HG03432 (cell line): ENCODE results near the gene PRR5L.
A peak's percentile ranks its signal among the peaks of the same experiment; 100 is the strongest.
"Not testable (repeated sequence)": the region's sequence is repeated elsewhere in the genome, so short reads cannot be mapped to it uniquely, and the experiment has no call there.

ENCODE experiments used
- ATAC-seq: cut with Tn5 transposase; IDR thresholded peaks from one replicate; pipeline ENCODE4 v1.9.1; 2021; ENCODE audit warnings: mild to moderate bottlenecking, moderate library complexity; ENCODE audit not compliant: unreplicated experiment

The PRR5L gene

DNA sequence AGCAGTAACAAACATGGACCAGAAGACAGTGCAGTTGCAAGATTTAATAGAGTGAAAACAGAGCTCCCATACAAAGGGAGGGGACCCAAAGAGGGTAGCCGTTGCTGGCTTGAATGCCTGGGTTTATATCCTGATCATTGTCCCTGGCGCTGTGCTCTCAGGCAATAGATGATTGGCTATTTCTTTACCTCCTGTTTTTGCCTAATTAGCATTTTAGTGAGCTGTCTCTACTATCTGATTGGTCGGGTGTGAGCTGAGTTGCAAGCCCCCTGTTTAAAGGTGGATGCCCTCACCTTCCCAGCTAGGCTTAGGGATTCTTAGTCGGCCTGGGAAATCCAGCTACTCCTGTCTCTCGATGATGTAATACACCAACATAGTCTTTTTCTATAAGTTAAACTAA, 29.3 kb downstream of the PRR5L start:
- ATAC-seq = not testable (repeated sequence)

DNA sequence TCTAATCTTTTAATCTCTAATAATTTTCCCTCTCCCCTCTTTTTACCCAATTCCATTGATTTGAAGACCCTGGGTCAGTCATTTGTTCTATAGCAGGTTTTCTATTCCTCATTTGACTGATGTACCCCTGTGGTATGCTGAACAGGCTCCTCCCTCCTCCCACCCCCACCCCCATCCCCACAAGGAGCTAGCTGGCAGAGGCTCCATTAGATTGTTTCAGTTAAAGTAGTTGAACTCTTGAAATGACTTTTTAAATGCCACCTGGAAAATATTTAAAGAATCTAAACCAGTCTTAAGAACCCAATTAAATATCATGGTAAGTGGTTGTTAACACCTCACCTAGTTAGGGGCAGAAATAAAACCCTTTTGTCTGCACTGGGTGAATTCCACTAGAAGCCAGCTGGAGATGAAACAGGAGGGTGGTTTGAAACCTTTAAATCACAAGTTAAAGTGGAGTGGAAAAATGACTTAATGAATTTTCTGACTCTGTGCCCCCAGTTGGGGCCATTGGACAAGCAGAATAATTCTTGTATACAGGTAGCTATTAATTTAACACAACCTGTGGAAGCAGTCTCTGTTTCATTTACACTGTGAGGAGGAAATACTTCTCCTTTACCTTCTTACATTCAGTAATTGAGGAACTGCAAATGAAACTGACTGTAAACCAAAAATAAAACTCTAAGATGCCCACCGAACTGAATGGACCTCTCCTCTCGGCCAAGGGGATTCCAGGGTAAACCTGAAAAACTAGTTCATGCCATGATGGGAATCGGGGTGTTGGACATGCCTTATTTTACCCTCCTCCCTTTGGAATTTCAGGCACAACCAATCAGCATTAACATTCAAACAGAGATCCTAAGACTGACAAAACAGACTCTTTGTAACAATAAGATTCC, 30.7 kb downstream of the PRR5L start:
- ATAC-seq = peak; percentile 75

DNA sequence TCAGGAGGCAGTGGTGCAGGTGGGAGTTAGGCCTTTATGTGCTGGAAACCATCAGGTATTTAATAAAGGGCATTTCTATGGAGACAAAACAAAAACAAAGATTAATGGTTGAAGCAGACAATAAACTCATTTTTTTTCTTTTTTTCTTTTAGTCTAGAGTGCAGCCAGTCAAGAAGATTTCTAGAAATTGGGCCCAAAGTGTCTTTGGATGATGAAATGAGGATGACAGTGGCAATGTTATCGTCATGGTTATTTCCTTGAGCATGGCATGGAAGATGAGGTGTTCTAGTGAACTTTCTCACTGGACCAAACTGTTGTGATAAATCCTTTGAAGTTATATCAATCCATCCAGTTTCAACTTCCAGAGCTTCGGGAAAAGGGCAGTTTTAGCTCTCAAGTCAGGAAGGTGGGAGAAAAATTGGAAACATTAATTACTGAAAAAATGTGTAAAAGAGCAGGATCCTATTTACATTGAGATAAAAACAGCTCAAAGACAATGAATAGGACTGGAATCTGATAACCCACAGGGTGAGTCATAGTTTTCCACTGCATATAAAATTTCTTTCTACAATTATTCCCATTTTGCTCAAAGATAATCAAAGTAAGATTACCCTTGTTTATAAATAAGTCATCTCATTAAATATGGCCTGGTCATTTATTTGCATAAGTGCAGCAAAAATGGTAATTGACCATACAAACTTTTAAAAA, 33.0 kb downstream of the PRR5L start:
- ATAC-seq = no peak

DNA sequence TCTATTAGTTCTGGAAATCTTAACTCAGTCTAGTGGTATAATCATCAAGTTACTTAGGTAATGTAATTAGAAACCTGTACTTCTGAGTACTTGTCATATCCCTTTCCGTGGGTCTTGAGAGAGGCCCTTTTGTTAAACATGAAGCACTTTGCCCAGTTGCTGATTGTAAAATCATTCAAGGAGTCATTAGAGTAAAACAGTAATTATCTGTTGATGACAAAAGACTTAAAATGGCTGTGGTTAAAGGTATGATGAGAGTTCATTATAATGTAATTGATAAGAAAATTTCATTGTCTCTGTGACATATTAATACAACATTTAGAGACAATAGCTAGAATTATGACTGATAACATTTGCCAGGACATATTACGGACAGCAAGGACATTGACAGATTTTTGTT, 34.3 kb downstream of the PRR5L start:
- ATAC-seq = no peak

DNA sequence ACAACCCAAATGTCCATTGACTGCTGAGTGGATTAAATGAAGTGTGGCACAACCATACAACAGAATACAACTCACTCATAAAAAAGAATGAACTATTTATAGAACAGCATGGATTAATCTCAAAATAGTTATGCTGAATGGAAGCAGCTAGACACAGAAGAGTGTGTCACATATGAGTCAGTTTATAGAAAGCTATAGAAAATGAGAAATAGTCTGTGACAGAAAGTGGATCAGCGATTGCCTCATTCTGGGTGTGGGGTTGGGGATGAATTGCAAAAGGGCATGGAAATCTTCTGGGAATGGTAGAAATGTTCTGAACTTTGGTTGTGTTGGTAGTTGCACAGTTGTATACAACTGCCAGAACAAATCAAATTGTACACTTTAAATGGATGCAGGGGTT, 37.4 kb downstream of the PRR5L start:
- ATAC-seq = no peak

DNA sequence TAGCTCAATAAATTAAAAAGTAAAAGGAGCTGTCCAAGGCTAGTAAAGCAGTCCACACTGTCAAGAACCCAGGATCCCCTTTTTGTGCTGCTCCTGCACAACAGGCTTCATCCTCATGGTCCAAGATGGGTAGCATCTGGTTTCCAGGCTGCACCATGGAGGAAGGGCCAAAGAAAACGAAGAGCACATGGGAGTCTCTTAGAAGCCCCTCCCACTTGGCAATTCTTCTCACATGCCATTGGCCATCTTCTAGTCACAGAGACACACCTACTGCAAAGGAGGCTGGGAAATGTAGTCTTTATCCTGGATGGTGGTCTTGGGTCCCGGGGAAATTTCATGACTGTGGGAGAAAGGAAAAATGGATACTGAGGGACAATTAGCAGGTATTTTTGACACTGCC, 37.8 kb downstream of the PRR5L start:
- ATAC-seq = peak; percentile 69

DNA sequence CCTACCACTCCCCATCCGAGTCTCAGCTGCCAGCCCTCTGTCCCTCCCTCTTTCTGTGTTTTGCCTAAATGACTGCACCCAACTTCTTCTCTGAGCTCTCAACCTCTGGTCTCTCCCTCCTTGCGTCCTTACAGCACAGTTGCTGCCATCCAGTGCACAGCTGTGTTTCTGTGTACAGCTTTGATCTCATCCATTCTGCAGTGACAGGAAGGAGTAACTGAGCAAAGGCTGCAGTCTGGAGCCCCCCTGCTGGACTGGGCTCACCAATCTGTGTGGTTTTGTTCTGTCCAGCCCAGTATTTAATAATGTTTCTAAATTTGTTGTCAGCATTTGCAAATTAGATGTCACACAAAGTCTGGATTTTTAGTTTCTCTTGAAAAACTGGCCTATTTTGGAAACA, 43.8 kb downstream of the PRR5L start:
- ATAC-seq = no peak

DNA sequence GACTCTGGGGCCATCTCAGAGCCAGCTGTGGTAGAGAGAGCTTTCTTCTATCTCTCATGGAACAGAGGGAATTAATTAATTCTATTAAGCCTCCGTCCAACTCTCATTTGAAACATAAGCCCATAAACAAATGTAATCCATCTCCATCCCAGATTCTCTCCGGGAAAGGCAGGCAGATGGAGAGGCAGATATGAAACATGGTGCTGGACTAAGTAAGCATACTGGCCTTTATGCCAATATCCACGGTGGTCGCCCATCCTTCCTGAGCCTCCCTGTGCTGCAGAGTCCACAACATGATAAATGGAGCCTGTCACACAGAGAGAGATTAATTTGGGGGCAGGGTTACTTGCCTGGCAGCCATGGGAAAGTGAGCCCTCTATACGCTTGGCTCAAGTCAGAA, 44.8 kb downstream of the PRR5L start:
- no peak for ATAC-seq

DNA sequence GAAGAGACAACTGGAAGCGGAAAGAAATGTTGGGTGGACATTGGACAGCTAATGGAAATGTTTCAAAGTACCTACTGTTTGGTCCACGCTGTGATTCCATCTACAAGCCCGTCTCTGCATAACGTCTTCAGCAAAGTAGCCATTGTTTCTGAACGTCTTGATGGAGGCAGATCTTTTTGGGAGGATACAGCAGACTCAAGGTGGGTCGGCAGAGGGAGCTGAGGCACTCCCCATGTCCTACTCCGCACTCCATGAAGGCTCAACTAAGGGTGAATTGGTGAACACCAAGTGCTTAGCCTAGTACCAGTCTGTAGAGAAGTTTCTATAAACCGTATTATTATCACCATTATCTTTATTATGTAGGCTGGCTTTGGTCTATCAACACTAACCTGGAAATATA, 45.8 kb downstream of the PRR5L start:
- ATAC-seq = no peak

DNA sequence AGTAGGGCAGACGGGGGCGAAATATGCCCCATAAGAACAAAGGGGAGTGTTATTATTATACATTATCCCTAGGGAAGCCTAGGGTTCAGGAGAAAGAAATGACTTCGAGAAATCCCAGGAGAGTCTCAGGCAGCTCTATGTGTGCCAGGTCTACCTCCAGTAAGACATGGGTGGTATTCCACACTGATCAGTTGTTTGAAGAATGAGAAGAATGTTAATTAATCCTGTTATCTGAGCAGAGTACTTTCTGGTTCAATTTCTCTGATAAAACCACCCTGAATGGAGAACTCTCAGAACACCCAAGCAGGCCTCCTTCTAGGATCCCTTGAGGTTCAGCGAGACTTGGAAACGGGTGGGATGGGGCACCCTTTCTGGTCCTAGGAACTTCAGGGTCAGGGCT, 46.2 kb downstream of the PRR5L start:
- no peak for ATAC-seq

DNA sequence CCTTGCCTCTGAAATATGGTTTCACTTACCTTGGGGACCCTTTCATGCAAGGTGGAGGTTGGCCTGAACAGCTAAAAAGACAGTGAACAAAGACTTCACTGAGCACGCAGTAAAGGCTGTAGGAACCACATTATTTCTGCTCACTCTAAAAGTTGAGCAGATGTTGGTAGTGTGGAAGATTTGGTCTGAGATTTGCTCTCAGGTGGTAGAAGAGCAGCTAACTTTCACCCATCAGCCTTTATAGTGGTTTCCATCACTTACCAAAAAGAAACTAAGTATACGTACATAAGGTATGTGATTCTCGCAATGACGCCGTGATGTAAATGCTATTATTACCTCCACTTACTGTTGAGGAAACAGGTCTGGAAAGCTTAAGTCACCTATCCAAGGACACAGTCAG, 47.3 kb downstream of the PRR5L start:
- ATAC-seq = no peak

DNA sequence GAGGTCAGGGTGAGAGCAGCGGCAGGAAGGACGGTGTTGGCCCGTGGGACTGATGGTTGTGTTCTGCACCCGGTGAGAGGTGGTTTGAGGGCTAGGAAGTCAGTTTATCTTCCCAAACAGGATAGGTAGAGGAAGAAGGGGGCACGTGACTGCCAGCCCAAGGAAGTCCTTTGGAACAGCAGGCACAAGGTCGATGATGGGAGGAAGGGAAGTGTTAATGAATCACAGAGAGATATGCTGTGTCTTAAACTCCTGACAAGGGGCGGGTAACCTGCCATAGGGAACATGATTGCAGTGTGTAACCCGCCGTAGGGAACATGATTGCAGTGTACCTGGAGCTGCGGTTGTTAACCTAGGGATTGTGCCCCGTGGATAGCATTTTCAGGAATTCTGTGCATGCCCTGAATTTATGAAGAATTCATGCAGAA, 49.0 kb downstream of the PRR5L start:
- no peak for ATAC-seq

DNA sequence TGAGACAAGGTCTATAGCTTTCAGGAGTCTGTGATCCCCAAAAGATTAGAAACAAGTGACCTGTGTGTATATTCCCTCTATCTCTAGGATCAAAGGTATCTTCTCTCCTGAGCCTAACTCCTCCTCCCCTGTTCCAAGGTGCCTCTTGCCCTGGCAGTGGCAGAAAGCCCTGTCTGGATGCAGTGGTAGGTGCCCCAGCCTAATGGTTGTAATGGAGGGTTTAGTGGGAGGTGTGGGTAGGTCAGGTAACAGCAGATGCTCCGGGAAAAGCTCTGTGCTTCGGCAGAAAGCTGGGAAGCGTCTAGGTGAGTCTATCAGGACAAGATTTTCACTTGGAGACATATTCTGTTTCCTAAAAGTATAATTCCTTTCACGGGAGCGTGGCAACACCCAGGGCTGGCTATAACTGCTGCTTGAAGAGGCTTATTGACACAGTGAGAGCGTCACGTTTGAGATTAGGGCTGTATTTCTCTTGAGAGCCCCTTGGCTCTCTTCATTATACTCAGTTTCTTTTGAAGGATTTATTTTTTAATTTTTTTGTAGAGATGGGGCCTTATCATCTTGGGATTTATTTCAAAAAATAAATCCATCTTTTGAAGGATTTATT, 49.5 kb downstream of the PRR5L start:
- no peak for ATAC-seq

DNA sequence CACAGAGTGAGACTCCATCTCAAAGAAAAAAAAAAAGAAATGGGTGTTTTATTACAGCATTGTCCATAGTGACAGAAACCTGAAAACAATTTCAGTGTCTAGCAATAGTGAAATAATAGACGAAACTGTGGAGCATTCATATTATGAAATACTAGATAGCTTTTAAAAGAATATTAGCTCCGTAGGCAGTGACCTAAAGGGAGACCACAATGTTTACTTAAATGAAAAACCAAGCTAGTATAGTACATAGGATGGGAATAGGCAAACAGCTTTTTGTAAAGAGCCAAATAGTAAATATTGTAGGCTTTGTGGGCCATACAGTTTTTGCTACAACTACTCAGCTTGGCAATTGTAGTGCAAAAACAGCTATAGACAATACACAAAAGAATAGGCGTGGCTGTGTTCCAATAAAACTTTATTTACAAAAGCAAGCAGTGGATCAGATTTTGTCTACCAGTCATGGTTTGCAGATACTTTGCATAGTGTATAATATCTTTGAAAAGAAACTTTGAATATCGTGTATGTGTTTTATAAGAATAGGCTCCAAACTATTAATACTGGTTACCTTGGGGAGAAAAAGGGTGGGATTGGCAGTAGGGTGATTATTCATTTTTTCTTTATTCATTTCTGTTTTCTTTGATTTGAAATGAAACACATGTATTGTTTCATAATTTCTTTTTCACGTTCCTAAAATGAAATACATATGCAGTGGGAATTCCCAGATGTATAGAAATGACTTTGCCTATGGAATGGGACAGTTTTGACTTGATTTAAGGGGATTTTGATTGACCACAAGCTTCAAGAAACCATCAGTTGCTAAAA, 50.7 kb downstream of the PRR5L start:
- ATAC-seq = no peak

DNA sequence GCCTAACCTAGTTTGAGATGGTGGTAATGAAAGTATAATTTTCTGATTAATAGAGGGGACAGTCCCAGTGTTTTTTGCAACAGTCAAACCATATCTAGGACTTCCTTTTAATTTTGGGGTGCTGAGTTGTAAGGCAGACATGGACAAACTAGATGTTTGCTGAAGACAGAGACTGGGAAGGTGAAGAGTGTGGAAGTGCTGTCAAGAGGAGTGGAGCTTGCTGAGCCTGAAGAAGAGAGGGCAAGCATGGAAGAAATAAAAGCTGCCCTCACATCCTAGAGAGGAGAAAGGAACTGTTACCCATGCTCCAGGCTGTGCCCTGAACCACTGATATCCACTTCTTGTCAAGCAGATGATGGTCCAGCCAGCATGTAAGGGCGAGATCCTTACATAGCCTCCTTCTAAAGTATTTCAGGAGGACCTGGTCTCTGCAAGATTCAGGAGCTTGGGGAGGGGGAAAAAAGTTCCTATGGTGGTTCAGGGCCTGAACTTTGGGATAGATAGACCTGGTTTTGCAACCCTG, 51.4 kb downstream of the PRR5L start:
- ATAC-seq = peak; percentile 64

DNA sequence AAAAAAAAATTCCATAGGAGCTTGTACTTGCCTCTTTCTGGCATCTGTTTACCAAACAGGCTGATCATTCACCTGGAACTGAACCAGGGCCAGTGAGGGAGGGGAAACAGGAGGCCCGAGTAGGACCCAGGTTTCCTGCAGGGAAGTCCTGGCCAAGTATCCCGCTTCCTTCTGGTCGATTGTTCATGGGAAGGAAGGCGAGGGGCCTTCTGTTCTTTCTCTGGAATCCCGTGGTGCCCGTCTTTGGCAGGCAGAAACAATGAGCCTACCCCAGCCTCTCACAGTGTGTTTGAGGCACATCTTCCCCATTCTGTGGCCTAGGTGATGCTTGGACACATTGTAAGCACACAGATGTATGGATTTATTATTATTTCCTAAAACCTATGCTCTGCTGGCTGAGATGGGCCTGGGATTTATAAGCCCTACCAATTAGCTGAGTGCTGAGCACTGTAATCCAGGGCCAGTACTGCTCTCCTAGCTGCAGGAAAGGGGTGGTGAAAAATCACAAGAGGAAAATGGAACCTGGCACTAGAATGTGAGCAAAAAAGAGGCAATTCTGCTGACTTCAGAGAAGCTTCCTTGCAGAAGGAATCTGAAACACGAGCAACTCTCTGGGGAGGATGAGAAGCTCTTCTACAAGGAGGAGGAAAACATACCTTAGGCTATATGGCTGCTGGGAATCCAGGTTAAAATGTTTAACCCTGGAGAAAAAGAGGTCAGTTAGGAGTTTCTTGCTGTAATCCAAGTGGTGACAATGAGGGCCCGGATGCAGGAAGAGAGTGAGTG, 53.5 kb downstream of the PRR5L start:
- no peak for ATAC-seq

DNA sequence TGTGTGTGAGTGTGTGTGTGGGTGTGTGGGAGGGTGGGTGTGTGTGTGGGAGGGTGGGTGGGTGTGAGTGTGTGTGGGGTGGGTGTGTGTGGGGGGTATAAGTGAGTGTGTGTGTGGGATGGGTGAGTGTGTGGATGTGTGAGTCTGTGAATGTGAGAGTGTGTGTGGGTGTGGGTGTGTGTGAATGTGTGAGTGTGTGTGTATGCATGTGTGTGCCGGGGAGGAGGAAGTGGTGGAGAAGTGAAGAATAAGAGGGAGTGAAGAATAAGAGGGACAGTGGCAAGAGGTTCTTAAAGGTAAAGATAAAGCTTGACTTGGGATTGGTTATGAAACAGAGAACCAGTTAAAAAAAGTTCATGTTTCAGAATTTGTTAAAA, 54.0 kb downstream of the PRR5L start:
- ATAC-seq = no peak

DNA sequence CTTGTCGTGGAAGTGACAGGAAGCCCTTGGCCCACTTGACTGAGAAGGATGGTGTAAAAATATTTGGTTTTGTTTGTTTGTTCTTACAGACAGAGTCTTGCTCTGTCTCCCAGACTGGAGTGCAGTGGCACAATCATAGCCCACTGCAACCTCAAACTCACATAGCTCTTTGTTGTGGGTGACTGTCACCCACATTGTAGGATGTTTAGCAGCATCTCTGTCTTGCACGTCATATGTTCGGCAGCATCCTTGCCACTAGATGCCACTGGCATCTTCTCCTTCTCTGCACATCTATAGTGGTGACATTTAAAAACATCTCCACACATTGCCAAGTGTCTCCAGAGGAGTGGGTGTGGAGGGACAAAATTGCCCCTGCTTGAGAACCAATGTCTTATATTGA, 56.8 kb downstream of the PRR5L start:
- no peak for ATAC-seq

DNA sequence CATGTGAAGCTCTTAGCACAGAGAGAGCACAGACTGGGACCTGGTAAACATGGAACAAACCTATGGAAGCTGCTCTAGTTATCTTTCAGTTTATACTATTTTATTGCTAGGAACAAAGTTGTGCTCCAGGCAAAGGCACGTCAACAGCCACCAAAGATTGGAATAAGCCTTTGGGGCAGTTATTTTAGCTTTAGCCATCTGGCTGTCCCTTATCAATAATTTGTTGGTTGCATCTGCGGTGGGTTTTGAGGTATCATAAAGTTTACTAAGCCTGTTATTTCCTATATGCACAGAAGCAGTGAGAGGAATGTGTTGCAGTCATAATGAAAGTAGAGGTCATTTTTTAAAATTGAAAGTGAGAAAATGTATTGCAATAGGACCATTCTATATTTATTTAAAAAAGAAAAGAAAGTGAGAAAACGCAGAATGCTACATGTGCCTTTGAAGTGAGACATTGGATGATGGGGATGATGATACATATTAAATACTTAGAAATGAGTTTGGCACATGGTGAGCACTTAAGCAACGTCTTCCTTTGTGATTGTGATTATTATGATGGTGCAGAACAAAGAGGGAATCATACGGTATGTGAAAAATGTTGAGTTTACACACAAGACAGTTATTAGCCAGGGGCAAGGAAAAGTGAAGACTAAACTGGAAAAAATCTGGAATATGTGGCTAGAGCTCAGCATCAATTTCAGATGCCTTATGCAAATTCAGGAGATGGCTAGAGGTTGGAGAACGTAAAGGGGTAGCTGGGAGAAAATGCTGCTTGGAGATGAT, 58.3 kb downstream of the PRR5L start:
- ATAC-seq = peak; percentile 89
